WTC11 (cell line): ENCODE results near the gene RELCH. TPM values are rescaled to one million over a fixed set of nuclear protein-coding genes. Genes with fewer than 3 reads are reported as not detected.

ENCODE experiments used
- ATAC-seq: fragments of 200-7000 bp; cut with Tn5 transposase; 2 replicates; pipeline ENCODE4 v1.10.0; 2021; ENCODE audit warnings: mild to moderate bottlenecking, moderate library complexity
- CTCF ChIA-PET: fragments of 300-600 bp; sonication (Branson Sonifier 250); formaldehyde crosslinking; loops from one replicate; lab custom pipeline; 2021; ENCODE audit warnings: antibody characterized with exemption; lab: Charles Lee
- POLR2A ChIA-PET: fragments of 350-600 bp; sonication (Branson Sonifier 250); formaldehyde crosslinking; loops from one replicate; lab custom pipeline; 2021; ENCODE audit warnings: antibody characterized with exemption; lab: Charles Lee
- DNase-seq: peaks from one replicate; pipeline ENCODE4 v3.0.0; 2021; ENCODE audit warnings: low spot score
- H3K27ac Mint-ChIP-seq: 2 replicates; pipeline ENCODE4 v1.8.0; 2021; ENCODE audit warnings: mixed read lengths
- H3K27me3 Mint-ChIP-seq: 2 replicates; pipeline ENCODE4 v1.8.0; 2021; ENCODE audit warnings: low read depth, mild to moderate bottlenecking, moderate library complexity, mixed read lengths
- H3K36me3 Mint-ChIP-seq: 2 replicates; pipeline ENCODE4 v1.8.0; 2021; ENCODE audit warnings: mixed read lengths
- H3K4me1 Mint-ChIP-seq: 2 replicates; pipeline ENCODE4 v1.8.0; 2022; ENCODE audit warnings: mixed read lengths
- H3K4me3 Mint-ChIP-seq: 2 replicates; pipeline ENCODE4 v1.8.0; 2021; ENCODE audit warnings: mild to moderate bottlenecking, moderate library complexity, mixed read lengths
- H3K9me3 Mint-ChIP-seq: 2 replicates; pipeline ENCODE4 v1.8.0; 2021; ENCODE audit warnings: mixed read lengths
- AR ChIP-seq: fragments of 250-450 bp; sonication (Bioruptor Pico); IDR thresholded peaks from 2 replicates; pipeline ENCODE4 v1.9.0; 2021; ENCODE audit warnings: mild to moderate bottlenecking
- FOXK1 ChIP-seq: sonication (generic); formaldehyde crosslinking; IDR thresholded peaks from 2 replicates; pipeline ENCODE4 v1.8.0; 2022; ENCODE audit warnings: mild to moderate bottlenecking, moderate library complexity, missing genetic modification reagents
- FOXP1 ChIP-seq: sonication (generic); formaldehyde crosslinking; IDR thresholded peaks from 2 replicates; pipeline ENCODE4 v1.8.0; 2022; ENCODE audit warnings: missing genetic modification reagents, mild to moderate bottlenecking, moderate library complexity, borderline replicate concordance
- GABPB1 ChIP-seq: sonication (generic); formaldehyde crosslinking; IDR thresholded peaks from 2 replicates; pipeline ENCODE4 v1.8.1; 2023; ENCODE audit warnings: mild to moderate bottlenecking, missing genetic modification reagents
- JAZF1 ChIP-seq: fragments of 250-450 bp; sonication (Bioruptor Pico); IDR thresholded peaks from 2 replicates; pipeline ENCODE4 v1.9.0; 2021; ENCODE audit warnings: moderate library complexity, mild to moderate bottlenecking, inconsistent platforms
- MXD4 ChIP-seq: fragments of 250-450 bp; sonication (Bioruptor Pico); IDR thresholded peaks from 2 replicates; pipeline ENCODE4 v1.8.0; 2021; ENCODE audit warnings: mild to moderate bottlenecking, moderate library complexity, borderline replicate concordance
- NFATC4 ChIP-seq: fragments of 250-450 bp; sonication (Bioruptor Pico); IDR thresholded peaks from 2 replicates; pipeline ENCODE4 v1.9.0; 2021; ENCODE audit warnings: mild to moderate bottlenecking
- PRDM15 ChIP-seq: sonication (generic); formaldehyde crosslinking; IDR thresholded peaks from 2 replicates; pipeline ENCODE4 v1.8.0; 2022; ENCODE audit warnings: missing genetic modification reagents
- ZMAT4 ChIP-seq: fragments of 250-450 bp; sonication (Bioruptor Pico); IDR thresholded peaks from 2 replicates; pipeline ENCODE4 v1.9.0; 2021; ENCODE audit warnings: mild to moderate bottlenecking
- ZNF263 ChIP-seq: sonication (generic); formaldehyde crosslinking; IDR thresholded peaks from 2 replicates; pipeline ENCODE4 v1.8.1; 2022; ENCODE audit warnings: low read depth, mild to moderate bottlenecking, moderate library complexity, missing genetic modification reagents
- ZNF512 ChIP-seq: sonication (generic); formaldehyde crosslinking; IDR thresholded peaks from 2 replicates; pipeline ENCODE4 v1.8.1; 2022; ENCODE audit warnings: missing genetic modification reagents, borderline replicate concordance
- ZNF671 ChIP-seq: fragments of 250-450 bp; sonication (Bioruptor Pico); IDR thresholded peaks from 2 replicates; pipeline ENCODE4 v1.8.0; 2021; ENCODE audit warnings: mild to moderate bottlenecking
- total RNA-seq: library from RNA; stranded (reverse); gene quantifications from 3 replicates; pipeline ENCODE4 v1.2.3, GENCODE V29; 2021
- TF ChIP-seq, protein P1 (sequence below): sonication (generic); formaldehyde crosslinking; IDR thresholded peaks from 2 replicates; pipeline ENCODE4 v1.8.1; 2023; ENCODE audit warnings: mild to moderate bottlenecking, moderate library complexity, missing genetic modification reagents
- TF ChIP-seq, protein P2 (sequence below): sonication (generic); formaldehyde crosslinking; IDR thresholded peaks from 2 replicates; pipeline ENCODE4 v1.8.1; 2023; ENCODE audit warnings: mild to moderate bottlenecking, missing genetic modification reagents, moderate library complexity
- TF ChIP-seq, protein P3 (sequence below): sonication (generic); formaldehyde crosslinking; IDR thresholded peaks from 2 replicates; pipeline ENCODE4 v1.8.1; 2022; ENCODE audit warnings: mild to moderate bottlenecking, moderate library complexity, missing genetic modification reagents

The RELCH gene
- total RNA-seq, 1 experiment from 2014 or later: 30.2 TPM

DNA sequence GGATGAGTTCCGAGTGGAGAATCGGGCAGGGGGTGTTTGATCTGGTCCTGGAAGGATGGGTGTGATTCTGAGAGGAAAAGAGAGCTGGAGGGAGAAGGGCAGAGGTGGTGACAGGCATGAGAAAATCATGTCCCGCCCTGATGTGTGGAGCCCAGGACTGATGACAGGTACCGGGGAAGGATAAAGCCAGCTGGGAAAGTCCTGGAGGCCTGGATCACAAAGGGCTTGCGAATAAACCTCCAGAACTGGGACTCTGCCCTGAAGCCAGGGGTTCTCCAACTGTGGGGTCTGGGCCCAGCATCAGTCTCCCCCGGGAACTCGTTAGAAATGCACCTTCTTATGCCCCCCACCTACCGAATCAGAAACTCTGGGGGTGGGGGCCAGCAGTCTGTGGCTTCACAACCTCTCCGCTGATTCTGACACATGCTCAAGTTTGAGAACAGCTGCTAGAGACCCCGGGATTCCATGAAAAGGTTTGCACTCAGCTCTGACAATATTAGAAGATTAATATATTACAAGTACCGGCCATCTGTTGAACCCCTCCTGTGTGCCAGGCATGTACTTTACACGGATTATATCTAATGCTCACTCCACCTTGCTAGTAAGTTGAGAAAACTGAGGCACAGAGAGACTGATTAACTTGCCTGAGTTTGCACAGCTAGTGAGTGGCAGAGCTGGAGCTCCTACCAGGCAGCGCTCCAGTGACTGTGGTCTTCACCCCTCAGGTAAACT is 146.1 kb downstream of the RELCH start (continued):
- no peak for TF ChIP-seq AR
- TF ChIP-seq MXD4 (CRISPR knock-in tag): no peak
- TF ChIP-seq PRDM15 (CRISPR knock-in tag): no peak
- TF ChIP-seq GABPB1: no peak

- POLR2A ChIA-PET: no interaction called here
- Mint-ChIP-seq H3K36me3 (no peaks in the 10 kb centered on the region), H3K4me3 (no peak overlapping the region), H3K27me3 (no peaks in the 10 kb centered on the region; the same call in 1 of the 2 replicates), H3K27ac (no peak overlapping the region), H3K9me3 (no peaks in the 10 kb centered on the region), H3K4me1 (peaks cover 40% of the 10 kb centered on the region)
- ATAC-seq (no peak), DNase-seq (no peak)
- CTCF ChIA-PET: interaction anchor here (2.2 kb wide), 1 partner anchor 10 kb away, joined by 7 read pairs; the partner anchor contains the start of gene TNFRSF11A
- TF ChIP-seq ZMAT4 (CRISPR knock-in tag) (no peak), FOXP1 (CRISPR knock-in tag) (no peak), ZNF512 (CRISPR knock-in tag) (no peak), FOXK1 (CRISPR knock-in tag) (no peak), PRDM15 (CRISPR knock-in tag) (no peak), NFATC4 (CRISPR knock-in tag) (no peak), JAZF1 (CRISPR knock-in tag) (no peak), ZNF671 (CRISPR knock-in tag) (no peak), ZNF263 (CRISPR knock-in tag) (no peak), AR (no peak)
- TF ChIP-seq, protein P1, sequence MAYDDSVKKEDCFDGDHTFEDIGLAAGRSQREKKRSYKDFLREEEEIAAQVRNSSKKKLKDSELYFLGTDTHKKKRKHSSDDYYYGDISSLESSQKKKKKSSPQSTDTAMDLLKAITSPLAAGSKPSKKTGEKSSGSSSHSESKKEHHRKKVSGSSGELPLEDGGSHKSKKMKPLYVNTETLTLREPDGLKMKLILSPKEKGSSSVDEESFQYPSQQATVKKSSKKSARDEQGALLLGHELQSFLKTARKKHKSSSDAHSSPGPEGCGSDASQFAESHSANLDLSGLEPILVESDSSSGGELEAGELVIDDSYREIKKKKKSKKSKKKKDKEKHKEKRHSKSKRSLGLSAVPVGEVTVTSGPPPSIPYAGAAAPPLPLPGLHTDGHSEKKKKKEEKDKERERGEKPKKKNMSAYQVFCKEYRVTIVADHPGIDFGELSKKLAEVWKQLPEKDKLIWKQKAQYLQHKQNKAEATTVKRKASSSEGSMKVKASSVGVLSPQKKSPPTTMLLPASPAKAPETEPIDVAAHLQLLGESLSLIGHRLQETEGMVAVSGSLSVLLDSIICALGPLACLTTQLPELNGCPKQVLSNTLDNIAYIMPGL (CRISPR knock-in tag): no peak
- TF ChIP-seq, protein P2, sequence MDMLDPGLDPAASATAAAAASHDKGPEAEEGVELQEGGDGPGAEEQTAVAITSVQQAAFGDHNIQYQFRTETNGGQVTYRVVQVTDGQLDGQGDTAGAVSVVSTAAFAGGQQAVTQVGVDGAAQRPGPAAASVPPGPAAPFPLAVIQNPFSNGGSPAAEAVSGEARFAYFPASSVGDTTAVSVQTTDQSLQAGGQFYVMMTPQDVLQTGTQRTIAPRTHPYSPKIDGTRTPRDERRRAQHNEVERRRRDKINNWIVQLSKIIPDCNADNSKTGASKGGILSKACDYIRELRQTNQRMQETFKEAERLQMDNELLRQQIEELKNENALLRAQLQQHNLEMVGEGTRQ (CRISPR knock-in tag): no peak
- TF ChIP-seq, protein P3, sequence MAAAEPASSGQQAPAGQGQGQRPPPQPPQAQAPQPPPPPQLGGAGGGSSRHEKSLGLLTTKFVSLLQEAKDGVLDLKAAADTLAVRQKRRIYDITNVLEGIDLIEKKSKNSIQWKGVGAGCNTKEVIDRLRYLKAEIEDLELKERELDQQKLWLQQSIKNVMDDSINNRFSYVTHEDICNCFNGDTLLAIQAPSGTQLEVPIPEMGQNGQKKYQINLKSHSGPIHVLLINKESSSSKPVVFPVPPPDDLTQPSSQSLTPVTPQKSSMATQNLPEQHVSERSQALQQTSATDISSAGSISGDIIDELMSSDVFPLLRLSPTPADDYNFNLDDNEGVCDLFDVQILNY: no peak
These were observed 147.1 kb downstream of the RELCH start for GRCh38 chr18:62334120-62334519.
